A549 (cell line): ENCODE data around the gene PTPRJ. TPM values are rescaled to one million over a fixed set of nuclear protein-coding genes. Genes with fewer than 3 reads are reported as not detected.

Source experiments
- ATAC-seq, 2 experiments: fragments of 200-7000 bp in 1 of 2; fragments of >200 bp in 1 of 2; cut with Nextera tagmentation in 1 of 2; cut with Tn5 transposase in 1 of 2; 3 replicates each; pipeline versions ENCODE4 v1.8.0 to v1.9.1; 2018 to 2020; ENCODE audit warnings: mild to moderate bottlenecking in 1 of 2, moderate library complexity in 1 of 2
- CTCF ChIA-PET: fragments of 300-600 bp; sonication (Branson Sonifier 250); formaldehyde crosslinking; extraction: SDS; loops from one replicate; lab custom pipeline; 2021; ENCODE audit warnings: antibody characterized with exemption, inconsistent platforms; lab: Yijun Ruan, JAX
- POLR2A ChIA-PET: fragments of 350-600 bp; formaldehyde crosslinking; extraction: SDS; loops from one replicate; lab custom pipeline; 2021; ENCODE audit warnings: antibody characterized with exemption, inconsistent platforms; lab: Yijun Ruan, JAX
- DNase-seq, 2 experiments: peaks; one replicate each; pipeline versions ENCODE4 v3.0.0 to v3.0.0-alpha.2; 2011 to 2016; ENCODE audit warnings: low read depth in 1 of 2, low spot score in 1 of 2
- FAIRE-seq: peaks from 2 replicates; lab custom pipeline; 2011; peaks lifted over from hg19 to GRCh38; lab: Jason Lieb, UNC
- H3K27ac ChIP-seq, 2 experiments: fragments of >200 bp; sonication (Bioruptor Twin); formaldehyde crosslinking; 3 replicates each; pipeline ENCODE4 v1.5.1; 2016 to 2017
- H3K4me1 ChIP-seq: fragments of >200 bp; sonication (Bioruptor Twin); formaldehyde crosslinking; 3 replicates; pipeline ENCODE4 v1.6.1; 2016
- H3K4me2 ChIP-seq: fragments of >200 bp; sonication (Bioruptor Twin); formaldehyde crosslinking; 3 replicates; pipeline ENCODE4 v1.6.1; 2016
- H3K4me3 ChIP-seq: fragments of >200 bp; sonication (Bioruptor Twin); formaldehyde crosslinking; 3 replicates; pipeline ENCODE4 v1.5.1; 2016
- H3K9me3 ChIP-seq: fragments of >200 bp; sonication (Bioruptor Twin); formaldehyde crosslinking; 3 replicates; pipeline ENCODE4 v1.6.1; 2016
- BHLHE40 ChIP-seq: IDR thresholded peaks from 2 replicates; pipeline ENCODE4 v1.6.1; 2012; ENCODE audit warnings: low read depth, low read length, inconsistent platforms
- CHD4 ChIP-seq: fragments of 200-600 bp; sonication (generic); IDR thresholded peaks from 2 replicates; pipeline ENCODE4 v1.6.1; 2016; ENCODE audit warnings: antibody characterized with exemption, mild to moderate bottlenecking, borderline replicate concordance
- EHF ChIP-seq: fragments of 250-450 bp; sonication (Bioruptor Pico); IDR thresholded peaks from 2 replicates; pipeline ENCODE4 v1.5.0; 2020; ENCODE audit warnings: mild to moderate bottlenecking
- EP300 ChIP-seq, 2 experiments: fragments of >200 bp; sonication (Bioruptor Twin); formaldehyde crosslinking; IDR thresholded peaks; 2 replicates in 1 of 2; 3 replicates in 1 of 2; pipeline ENCODE4 v1.6.1; 2016 to 2017
- FOSB ChIP-seq: fragments of 250-450 bp; sonication (Bioruptor Pico); IDR thresholded peaks from 2 replicates; pipeline ENCODE4 v1.5.0; 2020; ENCODE audit warnings: mild to moderate bottlenecking, moderate library complexity
- FOSL2 ChIP-seq, 2 experiments: fragments of 450-650 bp in 1 of 2; fragments of >200 bp in 1 of 2; sonication (Bioruptor Twin) in 1 of 2; formaldehyde crosslinking; IDR thresholded peaks; 2 replicates each; pipeline versions ENCODE4 v1.5.0 to v1.6.1; 2016 to 2020; ENCODE audit warnings: mild to moderate bottlenecking in 1 of 2, moderate library complexity in 1 of 2
- FOXS1 ChIP-seq: fragments of 250-450 bp; sonication (Bioruptor Pico); IDR thresholded peaks from 2 replicates; pipeline ENCODE4 v1.5.0; 2020; ENCODE audit warnings: mild to moderate bottlenecking, moderate library complexity
- GATA3 ChIP-seq: IDR thresholded peaks from 2 replicates; pipeline ENCODE4 v1.6.1; 2012; ENCODE audit warnings: borderline replicate concordance
- HEYL ChIP-seq: fragments of 250-450 bp; sonication (Bioruptor Pico); IDR thresholded peaks from 2 replicates; pipeline ENCODE4 v1.8.0; 2021; ENCODE audit warnings: mild to moderate bottlenecking, moderate library complexity
- JUNB ChIP-seq: fragments of >200 bp; sonication (Bioruptor Twin); formaldehyde crosslinking; IDR thresholded peaks from 2 replicates; pipeline ENCODE4 v1.6.1; 2016
- KDM5A ChIP-seq: fragments of 200-600 bp; sonication (generic); IDR thresholded peaks from 2 replicates; pipeline ENCODE4 v1.6.1; 2016; ENCODE audit warnings: antibody characterized with exemption, mild to moderate bottlenecking
- NFE2L2 ChIP-seq: fragments of 150-350 bp; conservative IDR thresholded peaks from 2 replicates; pipeline ENCODE4 v1.6.1; 2014; ENCODE audit warnings: low read length
- NR3C1 ChIP-seq: fragments of >200 bp; sonication (Bioruptor Twin); formaldehyde crosslinking; IDR thresholded peaks from 3 replicates; pipeline ENCODE4 v1.6.1; 2017
- PHF8 ChIP-seq: fragments of 200-600 bp; sonication (generic); IDR thresholded peaks from 2 replicates; pipeline ENCODE4 v1.6.1; 2016; ENCODE audit warnings: low read depth, mild to moderate bottlenecking, antibody characterized with exemption, moderate library complexity, borderline replicate concordance
- POLR2A ChIP-seq: IDR thresholded peaks from 2 replicates; pipeline ENCODE4 v1.6.1; 2012; ENCODE audit warnings: mild to moderate bottlenecking, low read length
- RARB ChIP-seq: fragments of 250-450 bp; sonication (Bioruptor Pico); IDR thresholded peaks from 2 replicates; pipeline ENCODE4 v1.8.0; 2021; ENCODE audit warnings: mild to moderate bottlenecking, moderate library complexity
- RFX5 ChIP-seq: fragments of 450-650 bp; IDR thresholded peaks from 2 replicates; pipeline ENCODE4 v1.7.1; 2014; ENCODE audit warnings: antibody characterized with exemption, mild to moderate bottlenecking, moderate library complexity
- SMC3 ChIP-seq: fragments of >200 bp; sonication (Bioruptor Twin); formaldehyde crosslinking; IDR thresholded peaks from 3 replicates; pipeline ENCODE4 v1.6.1; 2018; ENCODE audit warnings: inconsistent platforms
- TFCP2L1 ChIP-seq: fragments of 250-450 bp; sonication (Bioruptor Pico); IDR thresholded peaks from 2 replicates; pipeline ENCODE4 v1.5.0; 2021; ENCODE audit warnings: mild to moderate bottlenecking
- TP53 ChIP-seq: fragments of 250-450 bp; sonication (Bioruptor Pico); IDR thresholded peaks from 2 replicates; pipeline ENCODE4 v1.5.0; 2021; ENCODE audit warnings: mild to moderate bottlenecking, moderate library complexity
- ZFP36 ChIP-seq: fragments of 450-650 bp; IDR thresholded peaks from 2 replicates; pipeline ENCODE4 v1.6.1; 2014; ENCODE audit warnings: borderline replicate concordance; ENCODE audit not compliant: partially characterized antibody
- ZNF302 ChIP-seq: fragments of 250-450 bp; sonication (Bioruptor Pico); IDR thresholded peaks from 2 replicates; pipeline ENCODE4 v1.9.0; 2021; ENCODE audit warnings: inconsistent platforms, mild to moderate bottlenecking, moderate library complexity
- WGBS: methylation state at CpG from one replicate; pipeline ENCODE4 v1.1.6; 2017; ENCODE audit errors: missing lambda C conversion rate; 5-methylcytosine and 5-hydroxymethylcytosine counted together
- polyA plus RNA-seq, 4 experiments: library from polyadenylated mRNA; depleted of rRNA in 3 of 4; stranded (reverse); fragments of >200 nt; fragmentation: RNase III in 1 of 4; extraction: RNeasy Plus Mini Kit Qiagen cat#74134 plus additional on column Dnase treatment in 1 of 4; gene quantifications; 2 replicates in 3 of 4; 3 replicates in 1 of 4; pipeline ENCODE4 v1.2.3, GENCODE V29; 2011 to 2017
- TF ChIP-seq, protein P1 (sequence below): fragments of 150-350 bp; IDR thresholded peaks from 2 replicates; pipeline ENCODE4 v1.6.1; 2014; ENCODE audit warnings: low read depth, mild to moderate bottlenecking, low read length
- TF ChIP-seq, protein P2 (sequence below): fragments of 450-650 bp; IDR thresholded peaks from 2 replicates; pipeline ENCODE4 v1.6.1; 2014; ENCODE audit warnings: antibody characterized with exemption
- TF ChIP-seq, protein P3 (sequence below): IDR thresholded peaks from 2 replicates; pipeline ENCODE4 v1.6.1; 2012
- TF ChIP-seq, protein P4 (sequence below): fragments of 250-450 bp; sonication (Bioruptor Pico); IDR thresholded peaks from 2 replicates; pipeline ENCODE4 v1.5.0; 2020; ENCODE audit warnings: low read depth, mild to moderate bottlenecking, moderate library complexity
- TF ChIP-seq, protein P5 (sequence below): fragments of 250-450 bp; sonication (Bioruptor Pico); IDR thresholded peaks from 2 replicates; pipeline ENCODE4 v1.5.0; 2021; ENCODE audit warnings: mild to moderate bottlenecking, moderate library complexity, borderline replicate concordance
- TF ChIP-seq, protein P6 (sequence below): IDR thresholded peaks from 2 replicates; pipeline ENCODE4 v1.6.1; 2012

PTPRJ gene
- polyA plus RNA-seq, 2 of the 4 experiments (the other 2 are of a cell fraction), result 30.3 to 50.5 TPM

DNA sequence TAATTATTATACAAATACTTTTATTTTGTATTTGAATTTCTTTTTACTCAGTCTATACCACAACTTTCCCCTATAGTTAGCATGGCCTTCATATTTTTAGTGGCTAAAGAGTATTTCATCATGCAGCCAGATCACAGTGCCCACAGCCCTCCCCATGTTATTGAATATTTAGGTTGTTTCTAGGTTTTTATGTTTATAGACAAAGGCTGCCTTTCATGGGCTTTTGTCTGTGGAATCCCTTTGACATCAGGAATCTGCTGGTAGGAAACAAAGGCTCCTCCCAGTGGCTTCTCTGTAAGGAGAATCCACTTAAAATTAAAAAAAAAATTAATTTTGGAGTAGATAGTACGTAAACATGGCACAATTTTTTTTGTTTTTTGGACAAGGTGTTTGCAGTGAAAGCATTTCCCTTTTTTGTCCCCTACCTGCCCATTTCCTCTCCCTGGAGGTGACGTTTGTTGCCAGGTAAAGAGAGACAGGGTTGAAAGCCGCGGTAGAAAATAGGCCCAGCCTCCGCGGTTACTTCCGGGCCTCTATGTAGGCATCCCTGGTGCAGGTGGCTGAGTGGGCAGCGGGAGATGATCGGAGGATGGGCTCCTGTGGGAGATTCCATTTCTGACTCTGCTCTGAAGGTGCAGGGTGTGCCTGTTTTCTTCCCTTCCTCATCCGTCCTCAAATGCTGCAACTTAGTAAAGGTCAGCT is 154.0 kb downstream of the PTPRJ start:
- no peak for FAIRE-seq
- CTCF ChIA-PET, result no interaction called here
- Histone ChIP-seq H3K4me3 (no peak overlapping the region), H3K4me2 (no peak overlapping the region), H3K9me3 (no peaks in the 10 kb centered on the region), H3K27ac (no peak overlapping the region), H3K4me1 (no peaks in the 10 kb centered on the region)
- TF ChIP-seq FOXS1 (CRISPR knock-in tag), result no peak
- TF ChIP-seq EHF (CRISPR knock-in tag), result no peak
- TF ChIP-seq, protein P1, sequence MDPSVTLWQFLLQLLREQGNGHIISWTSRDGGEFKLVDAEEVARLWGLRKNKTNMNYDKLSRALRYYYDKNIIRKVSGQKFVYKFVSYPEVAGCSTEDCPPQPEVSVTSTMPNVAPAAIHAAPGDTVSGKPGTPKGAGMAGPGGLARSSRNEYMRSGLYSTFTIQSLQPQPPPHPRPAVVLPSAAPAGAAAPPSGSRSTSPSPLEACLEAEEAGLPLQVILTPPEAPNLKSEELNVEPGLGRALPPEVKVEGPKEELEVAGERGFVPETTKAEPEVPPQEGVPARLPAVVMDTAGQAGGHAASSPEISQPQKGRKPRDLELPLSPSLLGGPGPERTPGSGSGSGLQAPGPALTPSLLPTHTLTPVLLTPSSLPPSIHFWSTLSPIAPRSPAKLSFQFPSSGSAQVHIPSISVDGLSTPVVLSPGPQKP, result no peak
- TF ChIP-seq, protein P2, sequence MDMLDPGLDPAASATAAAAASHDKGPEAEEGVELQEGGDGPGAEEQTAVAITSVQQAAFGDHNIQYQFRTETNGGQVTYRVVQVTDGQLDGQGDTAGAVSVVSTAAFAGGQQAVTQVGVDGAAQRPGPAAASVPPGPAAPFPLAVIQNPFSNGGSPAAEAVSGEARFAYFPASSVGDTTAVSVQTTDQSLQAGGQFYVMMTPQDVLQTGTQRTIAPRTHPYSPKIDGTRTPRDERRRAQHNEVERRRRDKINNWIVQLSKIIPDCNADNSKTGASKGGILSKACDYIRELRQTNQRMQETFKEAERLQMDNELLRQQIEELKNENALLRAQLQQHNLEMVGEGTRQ, result no peak
- no peak for TF ChIP-seq ZNF302 (CRISPR knock-in tag)
- TF ChIP-seq, protein P3, sequence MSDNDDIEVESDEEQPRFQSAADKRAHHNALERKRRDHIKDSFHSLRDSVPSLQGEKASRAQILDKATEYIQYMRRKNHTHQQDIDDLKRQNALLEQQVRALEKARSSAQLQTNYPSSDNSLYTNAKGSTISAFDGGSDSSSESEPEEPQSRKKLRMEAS, result no peak
- no peak for TF ChIP-seq FOSB
- no peak for TF ChIP-seq POLR2A
- no peak for TF ChIP-seq SMC3
- no peak for TF ChIP-seq TP53
- no peak for TF ChIP-seq ZFP36
- TF ChIP-seq JUNB, result no peak
- DNase-seq, result no peak
- POLR2A ChIA-PET, result no interaction called here
- WGBS, result 96% methylated on average over 10 of the region's 10 CpGs
- no peak for ATAC-seq

DNA sequence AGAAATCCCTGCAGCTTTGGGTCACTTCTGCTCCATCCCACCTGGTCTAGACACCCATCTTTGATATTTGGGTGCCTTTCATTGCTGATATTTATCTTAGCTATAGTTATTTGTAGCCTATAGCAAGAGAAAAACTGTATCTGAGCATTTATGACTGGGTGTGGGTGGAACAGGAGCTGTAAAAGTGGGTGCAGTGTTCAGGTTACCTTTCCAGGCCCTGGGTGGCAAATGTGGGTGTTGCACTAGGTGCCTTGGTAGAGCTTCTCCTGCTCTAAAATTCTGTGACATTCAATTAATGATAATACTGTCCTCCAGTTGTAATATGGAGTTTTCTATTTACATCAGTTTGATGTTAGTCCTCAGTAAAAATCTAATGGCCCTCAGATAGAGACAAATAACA is 157.9 kb downstream of the PTPRJ start:
- ChIA-PET CTCF (interaction anchor here (1.3 kb wide), 1 partner anchor 34 kb away, joined by 5 read pairs; no protein-coding TSS in a partner anchor), POLR2A (no interaction called here)
- DNase-seq (no peak), FAIRE-seq (no peak)
- no peak overlapping the region for H3K27ac ChIP-seq
- no peak overlapping the region for H3K4me2 ChIP-seq
- H3K4me1 ChIP-seq, result peaks cover 11% of the 10 kb centered on the region; the same call in 2 of the 3 replicates
- H3K4me3 ChIP-seq, result no peak overlapping the region
- TF ChIP-seq EHF (CRISPR knock-in tag) (no peak), TFCP2L1 (CRISPR knock-in tag) (no peak), FOSL2 (IDR thresholded peaks at IDR 0.05) (no peak), FOSL2 (CRISPR knock-in tag; IDR thresholded peaks at IDR 0.05) (no peak), GATA3 (no peak), EP300 (IDR thresholded peaks at IDR 0.05) (no peak), RARB (no peak), NFE2L2 (no peak), HEYL (no peak), KDM5A (no peak), TP53 (no peak), RFX5 (no peak), BHLHE40 (no peak), PHF8 (no peak), CHD4 (no peak), NR3C1 (no peak)
- TF ChIP-seq, protein P4, sequence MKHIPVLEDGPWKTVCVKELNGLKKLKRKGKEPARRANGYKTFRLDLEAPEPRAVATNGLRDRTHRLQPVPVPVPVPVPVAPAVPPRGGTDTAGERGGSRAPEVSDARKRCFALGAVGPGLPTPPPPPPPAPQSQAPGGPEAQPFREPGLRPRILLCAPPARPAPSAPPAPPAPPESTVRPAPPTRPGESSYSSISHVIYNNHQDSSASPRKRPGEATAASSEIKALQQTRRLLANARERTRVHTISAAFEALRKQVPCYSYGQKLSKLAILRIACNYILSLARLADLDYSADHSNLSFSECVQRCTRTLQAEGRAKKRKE (CRISPR knock-in tag), result no peak
- TF ChIP-seq, protein P1, result no peak
- TF ChIP-seq, protein P5, sequence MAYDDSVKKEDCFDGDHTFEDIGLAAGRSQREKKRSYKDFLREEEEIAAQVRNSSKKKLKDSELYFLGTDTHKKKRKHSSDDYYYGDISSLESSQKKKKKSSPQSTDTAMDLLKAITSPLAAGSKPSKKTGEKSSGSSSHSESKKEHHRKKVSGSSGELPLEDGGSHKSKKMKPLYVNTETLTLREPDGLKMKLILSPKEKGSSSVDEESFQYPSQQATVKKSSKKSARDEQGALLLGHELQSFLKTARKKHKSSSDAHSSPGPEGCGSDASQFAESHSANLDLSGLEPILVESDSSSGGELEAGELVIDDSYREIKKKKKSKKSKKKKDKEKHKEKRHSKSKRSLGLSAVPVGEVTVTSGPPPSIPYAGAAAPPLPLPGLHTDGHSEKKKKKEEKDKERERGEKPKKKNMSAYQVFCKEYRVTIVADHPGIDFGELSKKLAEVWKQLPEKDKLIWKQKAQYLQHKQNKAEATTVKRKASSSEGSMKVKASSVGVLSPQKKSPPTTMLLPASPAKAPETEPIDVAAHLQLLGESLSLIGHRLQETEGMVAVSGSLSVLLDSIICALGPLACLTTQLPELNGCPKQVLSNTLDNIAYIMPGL (CRISPR knock-in tag), result no peak
- TF ChIP-seq, protein P6, sequence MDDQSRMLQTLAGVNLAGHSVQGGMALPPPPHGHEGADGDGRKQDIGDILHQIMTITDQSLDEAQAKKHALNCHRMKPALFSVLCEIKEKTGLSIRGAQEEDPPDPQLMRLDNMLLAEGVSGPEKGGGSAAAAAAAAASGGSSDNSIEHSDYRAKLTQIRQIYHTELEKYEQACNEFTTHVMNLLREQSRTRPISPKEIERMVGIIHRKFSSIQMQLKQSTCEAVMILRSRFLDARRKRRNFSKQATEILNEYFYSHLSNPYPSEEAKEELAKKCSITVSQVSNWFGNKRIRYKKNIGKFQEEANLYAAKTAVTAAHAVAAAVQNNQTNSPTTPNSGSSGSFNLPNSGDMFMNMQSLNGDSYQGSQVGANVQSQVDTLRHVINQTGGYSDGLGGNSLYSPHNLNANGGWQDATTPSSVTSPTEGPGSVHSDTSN, result no peak
- TF ChIP-seq, protein P3, result no peak
- TF ChIP-seq, all 56 proteins: peak for 0
- no peak for ATAC-seq
- no peaks in the 10 kb centered on the region for H3K9me3 ChIP-seq
